Activated CD8-positive, alpha-beta T cell treated with anti-CD3 and anti-CD28 coated beads, Interleukin-2, amount 10 ng/mL, durations not matched to agents 7 days and 5 days (primary cell): ENCODE measurements around the gene RHOT2. TPM values are rescaled to one million over a fixed set of nuclear protein-coding genes. Genes with fewer than 3 reads are reported as not detected.

Experiments used
- ATAC-seq: fragments of 150-1000 bp; cut with Tn5 transposase; one replicate; pipeline ENCODE4 v1.10.0; 2021; ENCODE audit warnings: moderate library complexity
- CTCF ChIA-PET: fragments of 350-600 bp; sonication (Branson Sonifier 250); formaldehyde crosslinking; loops from one replicate; lab custom pipeline; 2021; ENCODE audit warnings: antibody characterized with exemption; lab: Charles Lee
- POLR2A ChIA-PET: fragments of 350-600 bp; sonication (Branson Sonifier 250); formaldehyde crosslinking; loops from one replicate; lab custom pipeline; 2021; ENCODE audit warnings: antibody characterized with exemption; lab: Charles Lee
- DNase-seq: peaks from one replicate; pipeline ENCODE4 v3.0.0-alpha.2; 2020
- H3K27ac Mint-ChIP-seq: one replicate; pipeline ENCODE4 v1.8.0; 2021; ENCODE audit warnings: mild to moderate bottlenecking, mixed read lengths
- H3K27me3 Mint-ChIP-seq: one replicate; pipeline ENCODE4 v1.8.0; 2021; ENCODE audit warnings: low read depth, mixed read lengths
- H3K36me3 Mint-ChIP-seq: one replicate; pipeline ENCODE4 v1.8.0; 2021; ENCODE audit warnings: low read depth, mixed read lengths
- H3K4me1 Mint-ChIP-seq: one replicate; pipeline ENCODE4 v1.8.0; 2021; ENCODE audit warnings: low read depth, mixed read lengths
- H3K4me3 Mint-ChIP-seq: one replicate; pipeline ENCODE4 v1.8.0; 2021; ENCODE audit warnings: mild to moderate bottlenecking, mixed read lengths
- H3K9me3 Mint-ChIP-seq: one replicate; pipeline ENCODE4 v1.8.0; 2022; ENCODE audit warnings: mixed read lengths; ENCODE audit not compliant: insufficient read depth
- total RNA-seq, 2 experiments: library from RNA; stranded (reverse); gene quantifications; one replicate each; pipeline ENCODE4 v1.2.3, GENCODE V29; 2021

Gene RHOT2
- 100 to 1,000 TPM; 135 to 139 TPM for total RNA-seq

GRCh38 chr16:667780-668518 lies at the start of gene RHOT2:
RHOT2 (plus strand) TSS chr16:668132; CDS start chr16:668200, 68 bp downstream.
- DNase-seq (peak; percentile 94), ATAC-seq (peak; percentile 93)
- POLR2A ChIA-PET, result interaction anchor here (0.8 to 2.4 kb wide), 5 partner anchors 12 to 142 kb away, joined by 3 to 9 read pairs (median 4); partner anchors contain the start of gene STUB1
- Mint-ChIP-seq H3K9me3 (no peaks in the 10 kb centered on the region), H3K36me3 (peaks cover 13% of the 10 kb centered on the region), H3K4me3 (peak within 1 kb of the TSS; percentile 79), H3K27me3 (no peaks in the 10 kb centered on the region), H3K4me1 (peaks cover 12% of the 10 kb centered on the region), H3K27ac (peak within 1 kb of the TSS; percentile 88)
- CTCF ChIA-PET, result interaction anchor here (1.1 to 2.5 kb wide), 6 partner anchors 12 to 28 kb away, joined by 3 to 10 read pairs (median 4); partner anchors contain the start of gene STUB1

DNA sequence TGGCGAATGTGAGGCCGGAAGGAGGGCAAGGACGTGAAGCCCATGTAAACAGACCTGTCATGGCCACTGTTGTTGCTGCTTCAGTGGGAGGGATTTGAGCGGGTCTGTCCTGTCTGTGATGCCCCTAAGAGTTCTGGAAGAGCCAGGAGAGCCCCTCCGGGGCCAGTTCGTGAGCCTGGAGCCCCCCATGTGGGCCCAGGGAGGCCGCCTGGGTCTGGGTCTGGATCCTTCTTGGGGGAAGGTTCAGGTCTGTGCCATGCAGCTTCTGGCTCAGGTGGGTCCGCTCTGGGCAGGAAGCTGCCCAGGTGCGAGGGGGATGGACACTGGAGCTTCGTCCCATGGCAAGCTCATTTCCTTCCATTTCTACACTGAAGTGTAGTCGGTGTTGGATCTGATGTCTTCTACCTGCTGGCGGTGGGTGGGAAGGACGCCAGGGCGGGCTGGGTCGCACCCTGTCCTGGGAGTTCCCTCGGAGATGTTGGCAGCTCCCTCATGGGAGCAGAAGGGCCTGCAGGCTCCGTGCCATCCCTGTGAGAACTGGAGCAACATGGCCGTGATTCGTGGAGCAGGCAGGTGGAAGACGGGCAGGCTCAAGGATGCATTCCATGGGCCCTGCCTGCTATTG lies 48.3 kb upstream of the RHOT2 start:
- no peaks in the 10 kb centered on the region for H3K4me1 Mint-ChIP-seq
- ChIA-PET POLR2A (no interaction called here), CTCF (no interaction called here)
- H3K27ac Mint-ChIP-seq, result no peak overlapping the region
- DNase-seq, result no peak
- no peak overlapping the region for H3K4me3 Mint-ChIP-seq
- no peak for ATAC-seq
- H3K27me3 Mint-ChIP-seq, result no peaks in the 10 kb centered on the region
- H3K36me3 Mint-ChIP-seq, result no peaks in the 10 kb centered on the region
- no peaks in the 10 kb centered on the region for H3K9me3 Mint-ChIP-seq

GRCh38 chr16:620700-621525 lies 47.0 kb upstream of the RHOT2 start:
- POLR2A ChIA-PET, result interaction anchor here (0.6 to 0.8 kb wide), 2 partner anchors 32 to 65 kb away, joined by 3 read pairs; no protein-coding TSS in a partner anchor
- ATAC-seq (no peak), DNase-seq (no peak)
- no peaks in the 10 kb centered on the region for H3K9me3 Mint-ChIP-seq
- CTCF ChIA-PET, result no interaction called here
- no peaks in the 10 kb centered on the region for H3K36me3 Mint-ChIP-seq
- no peaks in the 10 kb centered on the region for H3K4me1 Mint-ChIP-seq
- H3K4me3 Mint-ChIP-seq, result no peak overlapping the region
- no peak overlapping the region for H3K27ac Mint-ChIP-seq
- no peaks in the 10 kb centered on the region for H3K27me3 Mint-ChIP-seq

DNA sequence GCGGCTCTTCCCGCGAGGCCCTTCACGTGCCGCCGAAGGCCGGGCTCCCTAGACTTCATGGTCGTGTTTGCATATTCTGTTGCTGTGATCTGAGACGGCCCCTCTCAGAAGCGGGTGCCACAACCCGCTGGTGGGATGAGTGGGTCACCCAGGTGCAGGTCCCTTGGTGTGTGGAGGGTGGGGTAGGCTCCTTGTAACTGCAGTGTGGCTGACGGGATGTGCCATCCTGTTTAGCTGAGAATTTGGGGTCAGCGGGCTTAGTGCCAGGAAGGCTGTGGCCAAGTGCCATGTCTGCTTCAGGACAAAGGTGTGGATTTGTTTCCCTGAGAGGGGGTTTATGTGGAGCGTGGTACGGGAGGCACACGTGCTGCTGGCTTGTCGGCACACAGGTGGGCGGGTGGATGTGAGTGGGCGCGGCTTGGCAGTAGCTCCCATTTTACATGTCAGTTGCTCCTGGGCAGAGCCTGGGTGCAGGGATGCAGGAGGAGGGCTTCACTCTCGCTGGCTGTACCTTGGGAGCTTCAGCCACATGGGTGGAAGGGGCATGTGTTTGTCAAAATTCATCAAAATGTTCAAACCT lies 46.3 kb upstream of the RHOT2 start:
- H3K4me3 Mint-ChIP-seq, result no peak overlapping the region
- no peak overlapping the region for H3K27ac Mint-ChIP-seq
- no peaks in the 10 kb centered on the region for H3K4me1 Mint-ChIP-seq
- H3K27me3 Mint-ChIP-seq, result no peaks in the 10 kb centered on the region
- ChIA-PET POLR2A (no interaction called here), CTCF (no interaction called here)
- no peaks in the 10 kb centered on the region for H3K9me3 Mint-ChIP-seq
- no peak for ATAC-seq
- DNase-seq, result no peak
- no peaks in the 10 kb centered on the region for H3K36me3 Mint-ChIP-seq

- ChIA-PET POLR2A (no interaction called here), CTCF (no interaction called here)
- no peaks in the 10 kb centered on the region for H3K9me3 Mint-ChIP-seq
- H3K4me3 Mint-ChIP-seq, result no peak overlapping the region
- H3K27ac Mint-ChIP-seq, result no peak overlapping the region
- no peak for ATAC-seq
- no peaks in the 10 kb centered on the region for H3K4me1 Mint-ChIP-seq
- no peak for DNase-seq
- no peaks in the 10 kb centered on the region for H3K27me3 Mint-ChIP-seq
- H3K36me3 Mint-ChIP-seq, result no peaks in the 10 kb centered on the region
Measured at GRCh38 chr16:622920-623280, 45.0 kb upstream of the RHOT2 start.

DNA sequence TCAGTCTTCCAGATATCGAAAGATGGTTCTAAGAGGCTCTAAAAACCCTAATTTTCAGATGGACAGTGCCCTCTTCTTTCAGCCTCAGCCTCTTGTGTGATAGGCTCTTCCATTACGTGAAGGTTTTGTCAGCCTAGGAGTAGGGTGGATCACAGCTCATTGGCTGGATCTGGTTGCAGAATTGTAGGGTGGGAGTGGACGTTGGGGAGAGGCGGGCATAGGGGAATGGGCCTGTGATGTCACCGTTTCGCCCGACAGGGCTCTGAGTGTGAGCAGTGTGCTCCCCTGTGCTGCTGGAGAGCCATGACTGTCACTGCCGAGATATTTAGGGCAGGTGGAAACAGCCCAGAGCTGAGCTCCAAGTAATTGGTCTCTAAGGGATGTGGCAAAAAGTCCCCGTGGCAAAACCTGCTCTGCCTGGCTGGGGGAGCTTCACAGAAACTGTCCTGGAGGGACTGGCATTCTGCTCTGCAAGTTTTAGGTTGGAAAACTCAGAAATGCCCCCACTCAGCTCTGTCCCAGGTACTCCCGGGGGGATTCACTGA lies 43.3 kb upstream of the RHOT2 start:
- Mint-ChIP-seq H3K4me3 (no peak overlapping the region), H3K4me1 (no peaks in the 10 kb centered on the region), H3K36me3 (no peaks in the 10 kb centered on the region), H3K27ac (no peak overlapping the region), H3K9me3 (no peaks in the 10 kb centered on the region), H3K27me3 (no peaks in the 10 kb centered on the region)
- no peak for ATAC-seq
- POLR2A ChIA-PET, result no interaction called here
- no peak for DNase-seq
- CTCF ChIA-PET, result interaction anchor here (0.6 to 0.7 kb wide), 2 partner anchors 22 to 123 kb away, joined by 3 to 4 read pairs; no protein-coding TSS in a partner anchor

- Mint-ChIP-seq H3K4me3 (no peak overlapping the region), H3K36me3 (no peaks in the 10 kb centered on the region), H3K9me3 (no peaks in the 10 kb centered on the region), H3K27ac (no peak overlapping the region), H3K27me3 (no peaks in the 10 kb centered on the region), H3K4me1 (no peaks in the 10 kb centered on the region)
- CTCF ChIA-PET, result no interaction called here
- ATAC-seq (no peak), DNase-seq (no peak)
- POLR2A ChIA-PET, result no interaction called here
Measured at GRCh38 chr16:625117-625976, 42.6 kb upstream of the RHOT2 start.

GRCh38 chr16:625977-626765 lies 41.8 kb upstream of the RHOT2 start:
- POLR2A ChIA-PET, result no interaction called here
- Mint-ChIP-seq H3K4me3 (no peak overlapping the region), H3K4me1 (no peaks in the 10 kb centered on the region)

DNA sequence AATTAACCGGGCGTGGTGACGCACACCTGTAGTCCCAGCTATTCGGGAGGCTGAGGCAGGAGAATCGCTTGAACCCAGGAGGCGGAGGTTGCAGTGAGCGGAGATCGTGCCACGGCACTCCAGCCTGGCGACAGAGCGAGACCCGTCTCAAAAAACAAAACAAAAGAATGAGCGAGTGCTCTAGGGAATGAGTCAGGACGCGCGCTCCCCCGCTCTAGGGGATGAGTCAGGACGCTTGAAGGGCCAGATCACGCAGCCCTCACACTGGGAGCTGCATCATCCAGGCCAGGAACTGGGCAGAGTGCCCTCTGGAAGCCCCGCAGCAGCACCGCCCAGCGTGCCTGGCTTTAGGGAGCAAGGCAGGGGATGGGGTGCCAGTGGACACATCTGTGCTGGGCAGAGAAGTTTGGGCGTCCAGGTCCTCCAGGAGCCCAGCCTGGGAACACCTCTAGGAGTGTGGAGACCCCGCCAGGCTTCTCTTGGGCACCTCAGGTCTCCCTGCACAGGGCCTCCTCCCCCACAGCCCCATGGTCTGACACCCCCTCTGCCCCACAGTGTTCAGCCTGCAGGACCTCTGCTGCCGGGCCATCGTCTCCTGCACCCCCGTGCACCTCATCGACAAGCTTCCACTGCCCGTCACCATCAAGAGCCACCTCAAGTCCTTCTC lies 41.0 kb upstream of the RHOT2 start:
- Mint-ChIP-seq H3K27ac (no peak overlapping the region), H3K9me3 (no peaks in the 10 kb centered on the region), H3K4me3 (no peak overlapping the region), H3K27me3 (no peaks in the 10 kb centered on the region), H3K4me1 (no peaks in the 10 kb centered on the region), H3K36me3 (no peaks in the 10 kb centered on the region)
- ATAC-seq, result peak; percentile 6
- CTCF ChIA-PET, result no interaction called here
- POLR2A ChIA-PET, result no interaction called here
- DNase-seq, result no peak

More at GRCh38 chr16:625977-626765, 41.8 kb upstream of the RHOT2 start:
- no peaks in the 10 kb centered on the region for H3K36me3 Mint-ChIP-seq
- CTCF ChIA-PET, result no interaction called here
- H3K27ac Mint-ChIP-seq, result no peak overlapping the region
- ATAC-seq (no peak), DNase-seq (no peak)
- H3K27me3 Mint-ChIP-seq, result no peaks in the 10 kb centered on the region
- no peaks in the 10 kb centered on the region for H3K9me3 Mint-ChIP-seq
